Tibial nerve (tissue), 3 donors: ENCODE data around the gene LYRM4.

Experiments
- CTCF ChIP-seq, 5 experiments: fragments of 200-600 bp in 3 of 5; fragments of 450-650 bp in 2 of 5; sonication (generic) in 3 of 5; IDR thresholded peaks; one replicate each; pipeline ENCODE4 v1.5.1; 2016 to 2019; ENCODE audit warnings: antibody characterized with exemption in 5 of 5, mild to moderate bottlenecking in 3 of 5, moderate library complexity in 2 of 5
- POLR2A ChIP-seq, 2 donors: fragments of 450-650 bp; IDR thresholded peaks; one replicate each; pipeline ENCODE4 v1.6.1; 2017; ENCODE audit warnings: antibody characterized with exemption in 2 of 2, mild to moderate bottlenecking in 2 of 2, moderate library complexity in 2 of 2

- TF ChIP-seq CTCF (IDR thresholded peaks at IDR 0.05) (no peak), POLR2A (IDR thresholded peaks at IDR 0.05) (no peak)
Measured at GRCh38 chr6:5275497-5275896, 14.7 kb upstream of the LYRM4 start.
